Endothelial cell of umbilical vein (primary cell): Measurements from ENCODE around the gene GNB5. TPM values are rescaled to one million over a fixed set of nuclear protein-coding genes. Genes with fewer than 3 reads are reported as not detected.

Experiments used
- BruUV-seq: library from RNA; stranded (reverse); fragments of 400-500 nt; replicated peaks from 2 replicates; lab custom pipeline; 2021; lab: Mats Ljungman, UMichigan
- CTCF ChIA-PET: fragments of 300-600, 350-600 bp; sonication (Branson Sonifier 250); formaldehyde crosslinking; loops from one replicate; lab custom pipeline; 2021; ENCODE audit warnings: antibody characterized with exemption, inconsistent platforms; lab: Charles Lee
- POLR2A ChIA-PET: fragments of 300-600, 350-600 bp; sonication (Branson Sonifier 250); formaldehyde crosslinking; loops from one replicate; lab custom pipeline; 2021; ENCODE audit warnings: antibody characterized with exemption, inconsistent platforms; lab: Charles Lee
- DNase-seq: peaks from one replicate; pipeline ENCODE4 v3.0.0-alpha.2; 2011; ENCODE audit warnings: low read depth, low spot score
- FAIRE-seq: peaks from 2 replicates; lab custom pipeline; 2011; peaks lifted over from hg19 to GRCh38; lab: Jason Lieb, UNC
- H2AFZ ChIP-seq: 2 replicates; pipeline ENCODE4 v1.6.0; 2012; ENCODE audit warnings: low read depth, low read length, control low read depth, inconsistent platforms
- H3K27ac ChIP-seq: 2 replicates; pipeline ENCODE4 v1.5.1; 2011; ENCODE audit warnings: low read depth, mild to moderate bottlenecking, control low read depth, low read length, moderate library complexity; ENCODE audit not compliant: insufficient read depth
- H3K27me3 ChIP-seq, 2 experiments: 2 replicates each; pipeline versions ENCODE4 v1.6.0 to v1.6.1; 2011; ENCODE audit warnings: low read length in 2 of 2, mixed read lengths in 1 of 2; ENCODE audit not compliant: control insufficient read depth in 2 of 2, insufficient read depth in 2 of 2
- H3K36me3 ChIP-seq, 2 experiments: 2 replicates in 1 of 2; 3 replicates in 1 of 2; pipeline ENCODE4 v1.5.1; 2011; ENCODE audit warnings: low read length in 2 of 2, mild to moderate bottlenecking in 1 of 2, moderate library complexity in 1 of 2; ENCODE audit not compliant: control insufficient read depth in 2 of 2, insufficient read depth in 2 of 2; ENCODE audit errors: extremely low read depth in 1 of 2
- H3K4me1 ChIP-seq: 3 replicates; pipeline ENCODE4 v1.5.1; 2011; ENCODE audit warnings: mild to moderate bottlenecking, low read length; ENCODE audit not compliant: control insufficient read depth, insufficient read depth; ENCODE audit errors: extremely low read depth
- H3K4me2 ChIP-seq: 2 replicates; pipeline ENCODE4 v1.6.1; 2011; ENCODE audit warnings: low read length, control low read depth, mixed read lengths; ENCODE audit not compliant: insufficient read depth
- H3K4me3 ChIP-seq, 3 experiments: fragments of 200-600 bp in 1 of 3; sonication (generic), shearing (Covaris generic) in 1 of 3; replicated peaks in 1 of 3; 2 replicates each; pipeline ENCODE4 v1.5.1; 2011 to 2016; ENCODE audit warnings: control low read depth in 3 of 3, low read length in 3 of 3, mild to moderate bottlenecking in 2 of 3, inconsistent platforms in 1 of 3, low read depth in 1 of 3, moderate library complexity in 1 of 3; ENCODE audit not compliant: insufficient read depth in 1 of 3
- H3K79me2 ChIP-seq: 2 replicates; pipeline ENCODE4 v1.6.0; 2012; ENCODE audit warnings: low read length, inconsistent platforms; ENCODE audit not compliant: control insufficient read depth, insufficient read depth
- H3K9ac ChIP-seq: replicated peaks from 2 replicates; pipeline ENCODE3; 2011; ENCODE audit warnings: low read length, control low read depth; ENCODE audit not compliant: insufficient read depth; ENCODE audit errors: extremely low read depth
- H3K9me1 ChIP-seq: replicated peaks from 3 replicates; pipeline ENCODE4 v1.6.0; 2011; ENCODE audit warnings: mild to moderate bottlenecking, low read length; ENCODE audit not compliant: control insufficient read depth, insufficient read depth; ENCODE audit errors: extremely low read depth
- H3K9me3 ChIP-seq: replicated peaks from 2 replicates; pipeline ENCODE4 v1.5.1; 2012; ENCODE audit warnings: low read length, inconsistent platforms; ENCODE audit not compliant: control insufficient read depth, insufficient read depth
- H4K20me1 ChIP-seq: replicated peaks from 2 replicates; pipeline ENCODE3; 2011; ENCODE audit warnings: mild to moderate bottlenecking, low read length; ENCODE audit not compliant: control insufficient read depth, insufficient read depth; ENCODE audit errors: extremely low read depth
- EZH2 ChIP-seq: IDR thresholded peaks from 2 replicates; pipeline ENCODE4 v1.6.1; 2012; ENCODE audit warnings: borderline replicate concordance, low read depth, mild to moderate bottlenecking, moderate library complexity, low read length, inconsistent platforms; ENCODE audit not compliant: severe bottlenecking
- FOS ChIP-seq: IDR thresholded peaks from 2 replicates; pipeline ENCODE4 v1.6.1; 2011; ENCODE audit warnings: mild to moderate bottlenecking, low read length, moderate library complexity, borderline replicate concordance; ENCODE audit not compliant: insufficient read depth
- GATA2 ChIP-seq: IDR thresholded peaks from 2 replicates; pipeline ENCODE4 v1.7.0; 2011; ENCODE audit warnings: low read depth, mild to moderate bottlenecking, moderate library complexity, mixed read lengths, low read length; ENCODE audit not compliant: insufficient read length, insufficient read depth
- JUN ChIP-seq: IDR thresholded peaks from 2 replicates; pipeline ENCODE4 v1.6.1; 2011; ENCODE audit warnings: borderline replicate concordance, low read depth; ENCODE audit not compliant: insufficient read length, insufficient read depth
- MAX ChIP-seq: IDR thresholded peaks from 2 replicates; pipeline ENCODE4 v1.6.1; 2011; ENCODE audit not compliant: insufficient read depth, insufficient read length
- MYC ChIP-seq: IDR thresholded peaks from one replicate; pipeline ENCODE4 v1.6.1; 2011; ENCODE audit warnings: mild to moderate bottlenecking, low read depth, low read length
- POLR2A ChIP-seq: IDR thresholded peaks from 2 replicates; pipeline ENCODE4 v1.6.1; 2012; ENCODE audit warnings: low read depth, mild to moderate bottlenecking, control low read depth, low read length
- dilution Hi-C: fragments of 300-500 bp; cut with MboI; formaldehyde crosslinking; loops from one replicate; pipeline ENCODE4 v1.15.0; 2019; ENCODE audit warnings: low sequenced_read_pairs; ENCODE audit not compliant: extremely low pct_ligation_motif_present
- intact Hi-C: fragments of 100-400 bp; cut with micrococcal nuclease; formaldehyde crosslinking; loops from one replicate; pipeline ENCODE4 v1.10.0; 2022
- polyA plus RNA-seq, 4 experiments: library from polyadenylated mRNA; depleted of rRNA in 3 of 4; stranded (reverse) in 3 of 4; unstranded in 1 of 4; fragments of >200 nt; gene quantifications; 2 replicates each; pipeline versions ENCODE4 v1.2.1 to v1.2.3, GENCODE V29; 2011 to 2012; ENCODE audit warnings: missing spikeins in 1 of 4
- total RNA-seq: library from RNA; stranded (reverse); gene quantifications from 2 replicates; pipeline ENCODE4 v1.2.3, GENCODE V29; 2021
- TF ChIP-seq, protein P1 (sequence below), 2 donors: IDR thresholded peaks; 1 replicate in 1 of 2; 2 replicates in 1 of 2; pipeline ENCODE4 v1.5.1; 2011; ENCODE audit warnings: low read length in 2 of 2, mild to moderate bottlenecking in 2 of 2, moderate library complexity in 2 of 2, control low read depth in 1 of 2, inconsistent platforms in 1 of 2, low read depth in 1 of 2; ENCODE audit not compliant: insufficient read depth in 1 of 2; ENCODE audit errors: extremely low read depth in 1 of 2

The GNB5 gene
- total and polyA plus RNA-seq, 2 donors (not counting 3 experiments of a cell fraction or from before 2014, with no cell fraction given), result 15.6 to 16.8 TPM

GRCh38 chr15:52080706-52081392 lies 110.3 kb downstream of the GNB5 start:
- no peak for FAIRE-seq
- no TSS peak for BruUV-seq
- H3K27me3 ChIP-seq, result no peaks in the 10 kb centered on the region
- intact Hi-C loops (no loop called here), dilution Hi-C loops (no loop called here)
- peaks cover 7% of the 10 kb centered on the region for H3K4me1 ChIP-seq
- H3K79me2 ChIP-seq, result no peaks in the 10 kb centered on the region
- no peak for DNase-seq
- POLR2A ChIA-PET, result no interaction called here
- H3K4me2 ChIP-seq, result no peak overlapping the region
- H3K27ac ChIP-seq, result no peak overlapping the region
- no peaks in the 10 kb centered on the region for H3K9me3 ChIP-seq
- no peak overlapping the region for H3K4me3 ChIP-seq
- no peaks in the 10 kb centered on the region for H3K36me3 ChIP-seq
- TF ChIP-seq EZH2, result no peak
- TF ChIP-seq GATA2, result no peak
- TF ChIP-seq, protein P1, sequence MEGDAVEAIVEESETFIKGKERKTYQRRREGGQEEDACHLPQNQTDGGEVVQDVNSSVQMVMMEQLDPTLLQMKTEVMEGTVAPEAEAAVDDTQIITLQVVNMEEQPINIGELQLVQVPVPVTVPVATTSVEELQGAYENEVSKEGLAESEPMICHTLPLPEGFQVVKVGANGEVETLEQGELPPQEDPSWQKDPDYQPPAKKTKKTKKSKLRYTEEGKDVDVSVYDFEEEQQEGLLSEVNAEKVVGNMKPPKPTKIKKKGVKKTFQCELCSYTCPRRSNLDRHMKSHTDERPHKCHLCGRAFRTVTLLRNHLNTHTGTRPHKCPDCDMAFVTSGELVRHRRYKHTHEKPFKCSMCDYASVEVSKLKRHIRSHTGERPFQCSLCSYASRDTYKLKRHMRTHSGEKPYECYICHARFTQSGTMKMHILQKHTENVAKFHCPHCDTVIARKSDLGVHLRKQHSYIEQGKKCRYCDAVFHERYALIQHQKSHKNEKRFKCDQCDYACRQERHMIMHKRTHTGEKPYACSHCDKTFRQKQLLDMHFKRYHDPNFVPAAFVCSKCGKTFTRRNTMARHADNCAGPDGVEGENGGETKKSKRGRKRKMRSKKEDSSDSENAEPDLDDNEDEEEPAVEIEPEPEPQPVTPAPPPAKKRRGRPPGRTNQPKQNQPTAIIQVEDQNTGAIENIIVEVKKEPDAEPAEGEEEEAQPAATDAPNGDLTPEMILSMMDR (IDR thresholded peaks at IDR 0.05; ENCODE audit: extremely low read depth in 1 of 2, insufficient read depth in 1 of 2, low read depth in 1 of 2, low read length in 2 of 2), result no peak
- TF ChIP-seq JUN, result no peak
- no peak for TF ChIP-seq MYC
- TF ChIP-seq MAX, result no peak
- no peak for TF ChIP-seq FOS
- no peak for TF ChIP-seq POLR2A
- H4K20me1 ChIP-seq, result no peaks in the 10 kb centered on the region
- CTCF ChIA-PET, result interaction anchor here (0.8 to 7.8 kb wide), 5 partner anchors 20 to 128 kb away, joined by 3 to 102 read pairs (median 13); no protein-coding TSS in a partner anchor
- H3K9me1 ChIP-seq, result no peaks in the 10 kb centered on the region
- no peak overlapping the region for H3K9ac ChIP-seq
- no peak overlapping the region for H2AFZ ChIP-seq
